ENCODE data around the gene SLC25A33. TPM values are rescaled to one million over a fixed set of nuclear protein-coding genes. Genes with fewer than 3 reads are reported as not detected.

The SLC25A33 gene
- total and polyA plus RNA-seq, 2 experiments from 2014 or later: 10.4 to 12.3 TPM

- Histone ChIP-seq H3K27ac (no peak overlapping the region), H3K9me3 (ENCODE audit: low read depth) (no peaks in the 10 kb centered on the region), H3K4me3 (no peak overlapping the region), H3K27me3 (no peaks in the 10 kb centered on the region), H3K36me3 (peaks cover 29% of the 10 kb centered on the region), H3K4me1 (ENCODE audit: low read depth) (no peaks in the 10 kb centered on the region)
- TF ChIP-seq CTCF (IDR thresholded peaks at IDR 0.05; ENCODE audit: low read depth, low read length): no peak
- DNase-seq (ENCODE audit: low read depth in 1 of 2, low spot score in 1 of 2): no peak
Observed at GRCh38 chr1:9605946-9606455, 66.7 kb downstream of the SLC25A33 start.

- Histone ChIP-seq H3K27me3 (no peaks in the 10 kb centered on the region), H3K9me3 (ENCODE audit: low read depth) (no peaks in the 10 kb centered on the region), H3K4me3 (no peak overlapping the region), H3K27ac (no peak overlapping the region), H3K36me3 (peaks cover 25% of the 10 kb centered on the region), H3K4me1 (ENCODE audit: low read depth) (no peaks in the 10 kb centered on the region)
- TF ChIP-seq CTCF (IDR thresholded peaks at IDR 0.05; ENCODE audit: low read depth, low read length): no peak
- no peak for DNase-seq (ENCODE audit: low read depth in 1 of 2, low spot score in 1 of 2)
Observed at GRCh38 chr1:9606458-9606857, 67.2 kb downstream of the SLC25A33 start.

GRCh38 chr1:9606948-9607347 is 67.7 kb downstream of the SLC25A33 start:
- H3K27me3 ChIP-seq: no peaks in the 10 kb centered on the region
- H3K4me3 ChIP-seq: no peak overlapping the region

GRCh38 chr1:9607352-9607751 is 68.1 kb downstream of the SLC25A33 start:
- no peak for TF ChIP-seq CTCF (IDR thresholded peaks at IDR 0.05; ENCODE audit: low read depth, low read length)
- Histone ChIP-seq H3K36me3 (peaks cover 21% of the 10 kb centered on the region), H3K27ac (no peak overlapping the region), H3K9me3 (ENCODE audit: low read depth) (no peaks in the 10 kb centered on the region), H3K4me1 (ENCODE audit: low read depth) (no peaks in the 10 kb centered on the region), H3K4me3 (no peak overlapping the region), H3K27me3 (no peaks in the 10 kb centered on the region)
- DNase-seq (ENCODE audit: low read depth in 1 of 2, low spot score in 1 of 2): no peak

More at GRCh38 chr1:9606948-9607347, 67.7 kb downstream of the SLC25A33 start:
- Histone ChIP-seq H3K9me3 (ENCODE audit: low read depth) (no peaks in the 10 kb centered on the region), H3K27ac (no peak overlapping the region), H3K4me1 (ENCODE audit: low read depth) (no peaks in the 10 kb centered on the region), H3K36me3 (peaks cover 23% of the 10 kb centered on the region)
- DNase-seq (ENCODE audit: low read depth in 1 of 2, low spot score in 1 of 2): no peak
- TF ChIP-seq CTCF (IDR thresholded peaks at IDR 0.05; ENCODE audit: low read depth, low read length): no peak

GRCh38 chr1:9609998-9610397 is 70.7 kb downstream of the SLC25A33 start:
- DNase-seq (ENCODE audit: low read depth in 1 of 2, low spot score in 1 of 2): no peak
- no peaks in the 10 kb centered on the region for H3K4me1 ChIP-seq (ENCODE audit: low read depth)
- H3K4me3 ChIP-seq: no peak overlapping the region
- peaks cover 7% of the 10 kb centered on the region for H3K36me3 ChIP-seq
- no peaks in the 10 kb centered on the region for H3K9me3 ChIP-seq (ENCODE audit: low read depth)
- no peak for TF ChIP-seq CTCF (IDR thresholded peaks at IDR 0.05; ENCODE audit: low read depth, low read length)
- H3K27ac ChIP-seq: no peak overlapping the region
- H3K27me3 ChIP-seq: no peaks in the 10 kb centered on the region

GRCh38 chr1:9610548-9610947 is 71.3 kb downstream of the SLC25A33 start:
- no peaks in the 10 kb centered on the region for H3K4me1 ChIP-seq (ENCODE audit: low read depth)

More at GRCh38 chr1:9610548-9610947, 71.3 kb downstream of the SLC25A33 start:
- H3K9me3 ChIP-seq (ENCODE audit: low read depth): no peaks in the 10 kb centered on the region
- no peak for TF ChIP-seq CTCF (IDR thresholded peaks at IDR 0.05; ENCODE audit: low read depth, low read length)
- no peak overlapping the region for H3K4me3 ChIP-seq
- H3K27ac ChIP-seq: no peak overlapping the region
- H3K36me3 ChIP-seq: peaks cover 7% of the 10 kb centered on the region
- DNase-seq (ENCODE audit: low read depth in 1 of 2, low spot score in 1 of 2): no peak
- H3K27me3 ChIP-seq: no peaks in the 10 kb centered on the region
